GM18517 (cell line): Measurements from ENCODE around the gene ASB6.
"Not testable (repeated sequence)": the region's sequence is repeated elsewhere in the genome, so short reads cannot be mapped to it uniquely, and the experiment has no call there.

ENCODE experiments used
- ATAC-seq: cut with Tn5 transposase; IDR thresholded peaks from one replicate; pipeline ENCODE4 v1.9.1; 2021; ENCODE audit warnings: mild to moderate bottlenecking, moderate library complexity; ENCODE audit not compliant: unreplicated experiment

Gene ASB6

DNA sequence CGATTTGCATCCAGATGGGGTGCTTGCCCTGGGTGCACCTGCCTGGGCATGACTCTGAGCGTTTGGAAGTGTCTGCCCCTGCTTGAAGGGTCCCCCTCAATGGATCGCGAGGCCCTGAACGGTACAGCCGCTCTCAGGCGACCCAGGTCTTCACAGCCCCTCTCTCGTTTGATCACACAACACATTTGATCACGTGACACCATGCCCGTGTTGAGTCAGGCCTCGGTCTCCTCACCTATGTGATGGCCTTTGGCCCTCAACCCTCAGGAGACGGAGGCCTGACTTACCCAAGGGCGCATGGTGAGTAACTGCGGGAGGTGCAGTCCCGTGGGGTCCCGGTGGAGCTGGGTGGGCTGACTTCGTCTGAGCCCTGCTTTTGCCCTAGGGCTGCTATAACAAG lies 3.0 kb upstream of the ASB6 start:
- ATAC-seq, result no peak

DNA sequence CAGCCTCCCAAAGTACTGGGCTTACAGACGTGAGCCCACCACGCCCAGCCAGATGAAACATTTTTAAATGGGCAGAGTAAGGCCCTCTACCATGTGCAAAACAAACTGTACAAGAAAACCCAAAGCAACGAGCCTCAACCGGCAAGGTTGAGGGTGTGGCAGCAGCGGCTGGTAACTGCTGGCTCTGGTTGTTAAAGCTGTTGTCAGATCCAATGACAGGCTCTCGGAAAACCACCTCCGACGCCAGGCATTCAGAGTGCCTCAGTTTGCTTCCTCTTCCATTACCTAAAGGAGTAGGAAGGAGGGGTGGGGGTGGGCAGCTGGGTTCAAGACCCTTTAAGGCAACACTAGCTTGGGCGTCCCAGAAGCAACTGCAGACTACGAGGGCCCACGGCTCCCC lies 2.4 kb upstream of the ASB6 start:
- ATAC-seq, result no peak

DNA sequence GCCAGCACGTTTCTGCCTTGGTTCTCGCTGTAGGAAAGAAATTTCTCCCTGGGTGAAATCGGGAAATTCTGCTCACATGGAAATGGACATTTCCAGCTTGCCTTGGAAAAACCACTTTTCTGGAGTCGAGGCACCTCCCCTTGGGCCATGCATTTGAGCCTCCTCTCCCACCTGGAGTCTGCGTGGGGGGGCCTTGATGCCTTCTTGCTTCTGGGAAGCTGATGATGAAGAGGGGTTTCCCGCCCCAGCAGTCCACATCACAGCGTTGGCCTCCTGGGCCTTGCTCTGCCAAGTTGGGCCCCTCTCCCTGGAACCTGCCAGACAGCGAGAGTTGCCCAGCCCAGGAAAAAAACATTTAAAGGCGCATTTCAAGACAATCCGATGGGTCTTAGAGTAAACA lies 1.8 kb upstream of the ASB6 start:
- no peak for ATAC-seq

GRCh38 chr9:129640871-129641749 lies 841 bp downstream of the ASB6 start:
- ATAC-seq, result no peak

DNA sequence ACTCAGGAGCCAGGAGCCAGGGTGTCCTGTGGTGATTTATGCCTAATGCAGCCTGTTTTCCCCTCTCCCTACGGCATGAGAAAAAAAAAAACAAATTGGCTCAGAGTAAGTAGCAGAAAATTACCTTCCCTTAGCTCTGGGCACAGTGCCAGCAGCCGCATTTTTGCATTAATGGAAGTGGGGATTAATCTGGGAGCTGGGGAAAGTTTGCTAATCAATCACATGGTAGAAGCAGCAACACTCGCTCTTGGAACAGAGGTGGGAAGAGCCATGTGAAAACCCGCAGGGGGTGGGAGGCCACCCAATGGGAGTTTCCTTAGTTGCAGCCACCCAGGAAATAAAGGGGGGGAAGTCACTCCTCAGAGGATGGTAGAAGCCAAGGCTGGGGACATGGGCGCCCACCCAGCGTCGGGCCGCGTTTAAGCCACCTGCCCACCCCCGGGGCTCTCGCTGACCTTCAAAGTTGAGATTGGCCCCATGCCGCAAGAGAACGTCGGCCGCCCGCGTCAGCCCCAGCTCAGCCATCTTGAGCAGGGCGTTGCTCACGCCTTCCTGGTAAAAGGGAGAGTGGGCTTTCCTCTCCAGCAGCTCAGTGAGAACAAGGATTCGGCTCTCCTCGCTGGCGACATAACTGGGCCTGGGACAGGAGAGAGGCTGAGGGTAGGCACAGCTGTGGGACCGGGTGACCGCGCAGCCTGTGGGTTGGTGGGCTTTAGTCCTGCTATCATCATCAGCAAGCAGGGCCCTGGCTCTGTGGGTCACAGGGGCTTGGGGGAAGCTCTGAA lies 1.7 kb downstream of the ASB6 start:
- no peak for ATAC-seq

DNA sequence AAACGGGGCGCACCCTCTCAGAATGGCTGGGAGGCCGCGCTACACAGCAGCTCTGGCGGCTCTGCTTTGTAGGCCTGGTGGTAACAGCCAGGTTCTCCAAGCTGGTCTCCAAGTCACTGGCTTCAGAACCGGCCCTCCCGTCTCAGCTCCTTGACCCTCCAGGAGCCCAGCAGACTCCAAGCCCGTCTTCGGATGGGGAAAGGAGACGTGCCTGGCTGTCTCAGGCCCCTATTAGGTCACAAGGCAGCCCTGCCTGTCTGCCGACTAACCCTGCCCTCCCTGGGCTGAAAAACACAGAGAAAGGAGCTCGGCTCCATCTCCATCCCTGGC lies 2.2 kb downstream of the ASB6 start:
- ATAC-seq, result no peak

GRCh38 chr9:129639034-129639630 lies 2.8 kb downstream of the ASB6 start:
- ATAC-seq, result no peak

GRCh38 chr9:129637673-129638439 lies 4.1 kb downstream of the ASB6 start:
- no peak for ATAC-seq

DNA sequence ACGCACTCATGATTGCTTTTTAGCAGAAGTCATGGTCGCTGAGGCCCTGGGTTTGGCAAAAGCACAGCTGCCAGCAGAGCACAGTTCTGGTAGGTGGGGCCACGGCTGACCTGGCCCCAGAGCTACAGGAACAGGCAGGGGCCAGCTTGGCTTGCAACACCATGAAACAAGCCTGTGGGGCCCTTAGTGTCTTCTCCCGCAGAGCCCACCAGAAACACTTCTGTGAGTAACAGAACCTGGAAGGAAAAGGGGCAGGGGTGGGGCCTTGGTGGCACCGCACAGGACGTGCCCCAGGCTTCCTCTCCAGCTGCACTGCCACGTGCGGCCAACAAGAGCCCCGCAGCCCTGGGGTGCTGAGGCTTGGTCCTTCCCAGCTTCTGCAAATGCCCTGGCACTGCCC lies 4.8 kb downstream of the ASB6 start:
- no peak for ATAC-seq

GRCh38 chr9:129636343-129636742 lies 5.6 kb downstream of the ASB6 start:
- not testable (repeated sequence) for ATAC-seq

DNA sequence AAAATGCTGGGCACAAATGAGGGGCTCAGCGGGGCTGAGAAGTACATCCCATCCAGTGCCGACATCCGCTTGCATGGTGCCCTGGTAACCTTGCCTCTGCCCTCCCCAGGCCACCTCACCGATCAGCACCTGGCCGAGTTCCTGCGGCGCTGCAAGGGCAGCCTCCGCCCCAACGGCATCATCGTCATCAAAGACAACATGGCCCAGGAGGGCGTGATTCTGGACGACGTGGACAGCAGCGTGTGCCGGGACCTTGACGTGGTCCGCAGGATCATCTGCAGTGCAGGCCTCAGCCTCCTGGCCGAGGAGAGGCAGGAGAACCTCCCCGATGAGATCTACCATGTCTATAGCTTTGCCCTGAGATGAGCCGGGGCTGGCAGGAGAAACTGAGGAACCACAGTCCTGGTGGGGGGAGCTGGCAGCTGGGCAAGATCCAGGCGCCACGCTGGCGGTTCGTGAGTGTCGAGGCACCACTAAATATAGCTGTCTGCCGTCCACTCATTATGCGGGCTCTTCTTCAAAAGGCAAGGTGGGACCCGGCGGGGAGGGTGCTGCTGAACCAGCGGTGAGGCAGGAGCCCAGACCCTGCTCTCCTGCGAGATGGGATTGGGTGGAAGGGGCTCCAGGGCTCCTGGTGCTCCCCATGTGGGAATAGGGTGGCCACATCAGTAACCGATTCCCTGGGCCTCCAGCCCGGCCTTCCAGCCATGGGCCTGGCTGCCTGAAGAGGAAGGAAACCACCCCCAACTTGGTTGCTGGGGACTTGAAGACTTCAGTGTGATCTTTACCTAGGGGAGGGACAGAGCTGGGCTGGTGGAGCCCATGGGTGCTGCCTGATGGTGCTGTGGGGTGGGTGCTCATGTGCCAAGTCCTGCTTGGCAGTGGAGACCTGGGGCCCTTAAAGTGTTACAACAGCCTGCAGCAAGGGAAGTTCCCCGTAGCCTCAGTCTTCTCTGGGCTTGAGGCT lies 6.6 kb downstream of the ASB6 start:
- no peak for ATAC-seq

GRCh38 chr9:129633848-129634247 lies 8.1 kb downstream of the ASB6 start:
- ATAC-seq, result no peak

- ATAC-seq, result no peak
Observed at GRCh38 chr9:129633207-129633606, 8.7 kb downstream of the ASB6 start.

GRCh38 chr9:129632460-129632859 lies 9.5 kb downstream of the ASB6 start:
- ATAC-seq, result no peak

- ATAC-seq, result no peak
Observed at GRCh38 chr9:129631674-129632129, 10.2 kb downstream of the ASB6 start.

DNA sequence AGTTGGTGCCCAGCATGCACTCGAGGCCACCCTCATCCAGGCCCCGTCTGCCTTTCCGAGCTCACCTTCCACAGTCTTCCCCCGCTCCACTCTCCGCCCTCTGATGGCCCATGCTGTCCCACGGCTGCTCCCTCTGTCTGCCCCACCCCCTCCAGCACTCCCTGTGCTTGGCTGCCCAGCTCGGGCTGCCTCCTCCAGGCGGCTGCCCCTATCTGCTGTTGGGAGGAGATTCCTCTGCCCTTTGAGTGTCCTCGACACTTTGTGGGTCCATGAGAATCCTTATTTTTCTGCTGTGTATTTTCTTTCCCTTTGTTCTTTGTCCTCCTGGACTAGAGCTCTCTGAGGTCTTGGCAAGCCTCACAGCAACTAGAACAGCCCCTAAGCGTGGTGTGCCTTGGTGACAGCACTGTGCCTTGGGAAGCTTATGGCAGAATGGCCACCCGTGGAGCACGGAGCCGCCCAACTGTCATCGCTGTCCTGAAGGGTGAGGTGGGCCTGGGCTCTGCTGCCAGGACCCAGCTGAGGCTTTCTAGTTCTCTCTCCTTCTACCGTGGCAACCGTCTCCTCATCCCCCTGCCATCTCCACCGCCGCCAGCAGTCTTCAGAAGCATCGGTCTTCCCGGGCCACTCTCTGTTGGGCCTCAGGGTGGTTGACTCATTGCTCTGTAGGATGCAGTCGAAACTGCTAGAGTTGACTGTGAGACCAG lies 10.8 kb downstream of the ASB6 start:
- ATAC-seq, result no peak

- no peak for ATAC-seq
Observed at GRCh38 chr9:129629251-129629820, 12.6 kb downstream of the ASB6 start.

DNA sequence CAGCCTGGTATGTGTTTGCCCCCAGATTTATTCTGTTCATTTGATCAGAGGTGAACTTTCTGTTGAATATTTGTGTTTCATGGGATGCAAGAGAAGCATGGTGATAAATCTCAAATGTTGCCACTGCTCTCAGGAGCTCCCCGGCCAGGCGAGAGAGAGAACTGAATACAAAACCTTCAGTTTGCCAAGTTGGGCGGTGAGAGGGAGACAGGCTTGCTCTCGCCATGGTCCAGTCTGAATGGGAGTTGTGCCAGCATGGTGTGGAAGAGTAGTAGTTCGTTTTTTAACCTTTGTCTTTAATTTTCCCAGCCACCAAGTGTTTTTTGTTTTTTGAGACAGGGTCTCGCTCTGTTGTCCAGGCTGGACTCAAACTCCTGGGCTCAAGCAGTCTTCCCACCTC lies 13.2 kb downstream of the ASB6 start:
- ATAC-seq, result no peak
